Activated CD4-positive, alpha-beta memory T cell treated with anti-CD3 and anti-CD28 coated beads, Interleukin-2, amount 10 ng/mL, durations not matched to agents 7 days and 5 days (primary cell): ENCODE data around the gene KLHDC7B. TPM values are rescaled to one million over a fixed set of nuclear protein-coding genes. Genes with fewer than 3 reads are reported as not detected.

Experiments
- CTCF ChIA-PET: fragments of 350-600 bp; sonication (Branson Sonifier 250); formaldehyde crosslinking; loops from one replicate; lab custom pipeline; 2021; ENCODE audit warnings: antibody characterized with exemption, inconsistent platforms; lab: Charles Lee
- POLR2A ChIA-PET: fragments of 350-600 bp; sonication (Branson Sonifier 250); formaldehyde crosslinking; loops from one replicate; lab custom pipeline; 2021; ENCODE audit warnings: antibody characterized with exemption; lab: Charles Lee
- DNase-seq: peaks from one replicate; pipeline ENCODE4 v3.0.0-alpha.2; 2020
- H3K27ac Mint-ChIP-seq: one replicate; pipeline ENCODE4 v1.8.0; 2021; ENCODE audit warnings: mild to moderate bottlenecking, mixed read lengths
- H3K27me3 Mint-ChIP-seq: one replicate; pipeline ENCODE4 v1.8.0; 2021; ENCODE audit warnings: mixed read lengths
- H3K36me3 Mint-ChIP-seq: one replicate; pipeline ENCODE4 v1.8.0; 2021; ENCODE audit warnings: low read depth, mixed read lengths
- H3K4me1 Mint-ChIP-seq: one replicate; pipeline ENCODE4 v1.8.0; 2021; ENCODE audit warnings: mixed read lengths
- H3K4me3 Mint-ChIP-seq: one replicate; pipeline ENCODE4 v1.8.0; 2021; ENCODE audit warnings: mild to moderate bottlenecking, mixed read lengths
- H3K9me3 Mint-ChIP-seq: one replicate; pipeline ENCODE4 v1.8.0; 2021; ENCODE audit warnings: mixed read lengths
- total RNA-seq, 2 experiments: library from RNA; stranded (reverse); gene quantifications; one replicate each; pipeline ENCODE4 v1.2.3, GENCODE V29; 2021

KLHDC7B gene
- total RNA-seq, 2 experiments from 2014 or later: 8.0 to 8.4 TPM

GRCh38 chr22:50572965-50573364 is 27.3 kb downstream of the KLHDC7B start:
- Mint-ChIP-seq H3K4me1 (peaks cover 9% of the 10 kb centered on the region), H3K27me3 (no peaks in the 10 kb centered on the region)

GRCh38 chr22:50573491-50574382 is 28.0 kb downstream of the KLHDC7B start:
- Mint-ChIP-seq H3K9me3 (no peaks in the 10 kb centered on the region), H3K27me3 (no peaks in the 10 kb centered on the region), H3K4me3 (no peak overlapping the region), H3K36me3 (peaks cover 43% of the 10 kb centered on the region), H3K27ac (no peak overlapping the region), H3K4me1 (peaks cover 14% of the 10 kb centered on the region)
- ChIA-PET POLR2A (interaction anchor here (0.8 to 2.1 kb wide), 4 partner anchors 8 to 46 kb away, joined by 4 to 13 read pairs (median 5); partner anchors contain the start of genes CHKB and SYCE3), CTCF (interaction anchor here (1.7 to 3.7 kb wide), 3 partner anchors 11 to 48 kb away, joined by 8 to 18 read pairs (median 8); partner anchors contain the start of genes SCO2 and SYCE3)
- DNase-seq: no peak

More at GRCh38 chr22:50572965-50573364, 27.3 kb downstream of the KLHDC7B start:
- Mint-ChIP-seq H3K36me3 (peaks cover 44% of the 10 kb centered on the region), H3K4me3 (no peak overlapping the region), H3K9me3 (no peaks in the 10 kb centered on the region), H3K27ac (no peak overlapping the region)
- no peak for DNase-seq
- POLR2A ChIA-PET: interaction anchor here (0.8 to 2.1 kb wide), 5 partner anchors 9 to 46 kb away, joined by 3 to 13 read pairs (median 4); partner anchors contain the start of genes CHKB and SYCE3
- CTCF ChIA-PET: interaction anchor here (1.7 to 1.9 kb wide), 2 partner anchors 10 to 47 kb away, joined by 8 read pairs; partner anchors contain the start of genes SCO2 and SYCE3

GRCh38 chr22:50574383-50574755 is 28.7 kb downstream of the KLHDC7B start:
- no peak for DNase-seq
- H3K36me3 Mint-ChIP-seq: peaks cover 41% of the 10 kb centered on the region
- CTCF ChIA-PET: interaction anchor here (3.7 kb wide), 1 partner anchor 11 kb away, joined by 18 read pairs; the partner anchor contains the start of gene SYCE3
- no peak overlapping the region for H3K4me3 Mint-ChIP-seq
- H3K9me3 Mint-ChIP-seq: no peaks in the 10 kb centered on the region
- H3K4me1 Mint-ChIP-seq: peaks cover 15% of the 10 kb centered on the region
- POLR2A ChIA-PET: interaction anchor here (0.7 to 1.4 kb wide), 3 partner anchors 9 to 49 kb away, joined by 3 to 7 read pairs (median 4); partner anchors contain the start of genes CHKB and SCO2
- H3K27me3 Mint-ChIP-seq: no peaks in the 10 kb centered on the region
- no peak overlapping the region for H3K27ac Mint-ChIP-seq

- H3K27ac Mint-ChIP-seq: no peak overlapping the region
- H3K4me3 Mint-ChIP-seq: no peak overlapping the region
- no peaks in the 10 kb centered on the region for H3K27me3 Mint-ChIP-seq
- peaks cover 24% of the 10 kb centered on the region for H3K4me1 Mint-ChIP-seq
- H3K9me3 Mint-ChIP-seq: no peaks in the 10 kb centered on the region
- H3K36me3 Mint-ChIP-seq: peaks cover 42% of the 10 kb centered on the region
- POLR2A ChIA-PET: interaction anchor here (0.6 to 1.4 kb wide), 3 partner anchors 10 to 48 kb away, joined by 3 to 7 read pairs (median 3); no protein-coding TSS in a partner anchor
- DNase-seq: no peak
- CTCF ChIA-PET: interaction anchor here (0.6 to 3.7 kb wide), 7 partner anchors 9 to 304 kb away, joined by 3 to 18 read pairs (median 3); partner anchors contain the start of genes SCO2 and SYCE3
These were observed 29.8 kb downstream of the KLHDC7B start for GRCh38 chr22:50575426-50575941.

- no peaks in the 10 kb centered on the region for H3K27me3 Mint-ChIP-seq
- H3K4me1 Mint-ChIP-seq: peaks cover 27% of the 10 kb centered on the region
- DNase-seq: no peak
- no peaks in the 10 kb centered on the region for H3K9me3 Mint-ChIP-seq
- H3K36me3 Mint-ChIP-seq: peaks cover 39% of the 10 kb centered on the region
- H3K27ac Mint-ChIP-seq: no peak overlapping the region
- no peak overlapping the region for H3K4me3 Mint-ChIP-seq
- POLR2A ChIA-PET: interaction anchor here (1.4 to 2.0 kb wide), 2 partner anchors 9 to 45 kb away, joined by 3 to 6 read pairs; no protein-coding TSS in a partner anchor
- CTCF ChIA-PET: interaction anchor here (0.6 to 3.7 kb wide), 5 partner anchors 10 to 305 kb away, joined by 3 to 18 read pairs (median 3); partner anchors contain the start of gene SYCE3
These were observed 30.4 kb downstream of the KLHDC7B start for GRCh38 chr22:50576070-50576469.

GRCh38 chr22:50576806-50577696 is 31.4 kb downstream of the KLHDC7B start:
- Mint-ChIP-seq H3K27ac (peak overlapping the region; percentile 35), H3K4me3 (peak overlapping the region; percentile 62), H3K36me3 (peaks cover 36% of the 10 kb centered on the region), H3K9me3 (no peaks in the 10 kb centered on the region), H3K27me3 (no peaks in the 10 kb centered on the region), H3K4me1 (peaks cover 36% of the 10 kb centered on the region)
- CTCF ChIA-PET: interaction anchor here (1.1 to 3.7 kb wide), 3 partner anchors 11 to 52 kb away, joined by 3 to 18 read pairs (median 4); partner anchors contain the start of genes SCO2 and SYCE3
- DNase-seq: peak; percentile 31
- POLR2A ChIA-PET: interaction anchor here (1.0 to 2.2 kb wide), 6 partner anchors 14 to 51 kb away, joined by 3 to 14 read pairs (median 6); partner anchors contain the start of genes KLHDC7B, SCO2, SYCE3 and TYMP

- DNase-seq: no peak
- Mint-ChIP-seq H3K9me3 (no peaks in the 10 kb centered on the region), H3K4me3 (peak overlapping the region; percentile 62), H3K27ac (peak overlapping the region; percentile 35), H3K27me3 (no peaks in the 10 kb centered on the region), H3K4me1 (peaks cover 36% of the 10 kb centered on the region), H3K36me3 (peaks cover 34% of the 10 kb centered on the region)
- ChIA-PET CTCF (interaction anchor here (1.1 to 3.7 kb wide), 4 partner anchors 12 to 52 kb away, joined by 3 to 18 read pairs (median 4); partner anchors contain the start of genes SCO2 and SYCE3), POLR2A (interaction anchor here (1.0 to 2.2 kb wide), 6 partner anchors 15 to 52 kb away, joined by 3 to 14 read pairs (median 6); partner anchors contain the start of genes KLHDC7B, SCO2, SYCE3 and TYMP)
These were observed 31.9 kb downstream of the KLHDC7B start for GRCh38 chr22:50577697-50577986.

- H3K27ac Mint-ChIP-seq: peak within 1 kb of the TSS; percentile 35
- peaks cover 31% of the 10 kb centered on the region for H3K36me3 Mint-ChIP-seq
- CTCF ChIA-PET: interaction anchor here (0.8 to 1.9 kb wide), 4 partner anchors 12 to 53 kb away, joined by 3 to 4 read pairs (median 4); partner anchors contain the start of gene SCO2
- H3K9me3 Mint-ChIP-seq: no peaks in the 10 kb centered on the region
- no peak for DNase-seq
- peak within 1 kb of the TSS; percentile 62 for H3K4me3 Mint-ChIP-seq
- peaks cover 36% of the 10 kb centered on the region for H3K4me1 Mint-ChIP-seq
- H3K27me3 Mint-ChIP-seq: no peaks in the 10 kb centered on the region
- POLR2A ChIA-PET: interaction anchor here (1.0 to 2.2 kb wide), 8 partner anchors 12 to 53 kb away, joined by 3 to 14 read pairs (median 6); partner anchors contain the start of genes KLHDC7B, SCO2 and SYCE3
These were observed 32.5 kb downstream of the KLHDC7B start, which contains the start of gene CPT1B for GRCh38 chr22:50577987-50578775. Gene CPT1B (minus strand): TSS chr22:50578427. CDS start chr22:50577915, 512 bp downstream.

- POLR2A ChIA-PET: interaction anchor here (1.2 to 2.2 kb wide), 4 partner anchors 13 to 53 kb away, joined by 5 to 14 read pairs (median 6); partner anchors contain the start of genes SCO2 and SYCE3
- peaks cover 42% of the 10 kb centered on the region for H3K4me1 Mint-ChIP-seq
- no peak overlapping the region for H3K27ac Mint-ChIP-seq
- H3K36me3 Mint-ChIP-seq: peaks cover 31% of the 10 kb centered on the region
- CTCF ChIA-PET: interaction anchor here (0.8 to 1.9 kb wide), 2 partner anchors 14 to 30 kb away, joined by 3 to 4 read pairs; no protein-coding TSS in a partner anchor
- H3K27me3 Mint-ChIP-seq: no peaks in the 10 kb centered on the region
- H3K9me3 Mint-ChIP-seq: no peaks in the 10 kb centered on the region
- no peak for DNase-seq
- peak overlapping the region; percentile 13 for H3K4me3 Mint-ChIP-seq
These were observed 33.1 kb downstream of the KLHDC7B start for GRCh38 chr22:50578776-50579310.

- peaks cover 31% of the 10 kb centered on the region for H3K36me3 Mint-ChIP-seq
- H3K27ac Mint-ChIP-seq: no peak overlapping the region
- peaks cover 43% of the 10 kb centered on the region for H3K4me1 Mint-ChIP-seq
- POLR2A ChIA-PET: interaction anchor here (1.6 to 1.7 kb wide), 2 partner anchors 13 to 29 kb away, joined by 5 to 7 read pairs; no protein-coding TSS in a partner anchor
- H3K4me3 Mint-ChIP-seq: no peak overlapping the region
- H3K9me3 Mint-ChIP-seq: no peaks in the 10 kb centered on the region
- no peak for DNase-seq
- CTCF ChIA-PET: no interaction called here
- H3K27me3 Mint-ChIP-seq: no peaks in the 10 kb centered on the region
These were observed 34.1 kb downstream of the KLHDC7B start for GRCh38 chr22:50579752-50580151.
